Heart right ventricle (tissue), 16 donors: ENCODE measurements around the gene NLRP8. TPM values are rescaled to one million over a fixed set of nuclear protein-coding genes. Genes with fewer than 3 reads are reported as not detected.
"Not testable (repeated sequence)": the region's sequence is repeated elsewhere in the genome, so short reads cannot be mapped to it uniquely, and the experiment has no call there.

ENCODE experiments used
- ATAC-seq, 8 donors: fragments of 200-7000 bp; cut with Tn5 transposase; one replicate each; pipeline ENCODE4 v1.9.1; 2020; ENCODE audit warnings: mild to moderate bottlenecking in 8 of 8, moderate library complexity in 8 of 8, moderate number of reproducible peaks in 1 of 8
- DNase-seq, 2 donors: peaks; one replicate each; pipeline ENCODE4 v3.0.0-alpha.2; 2020
- H3K27ac ChIP-seq, 10 donors: fragments of 200-600 bp; sonication (generic) in 2 of 10; one replicate each; pipeline versions ENCODE4 v1.5.0 to v1.8.0; 2020 to 2022; ENCODE audit warnings: mild to moderate bottlenecking in 3 of 10
- H3K27me3 ChIP-seq, 7 donors: fragments of 200-600 bp; one replicate each; pipeline ENCODE4 v1.8.0; 2021 to 2022; ENCODE audit warnings: mild to moderate bottlenecking in 2 of 7
- H3K36me3 ChIP-seq, 9 donors: fragments of 200-600 bp; sonication (generic) in 1 of 9; one replicate each; pipeline versions ENCODE4 v1.5.0 to v1.8.0; 2020 to 2022; ENCODE audit warnings: mild to moderate bottlenecking in 2 of 9
- H3K4me1 ChIP-seq, 9 donors: fragments of 200-600 bp; sonication (generic) in 1 of 9; one replicate each; pipeline versions ENCODE4 v1.5.0 to v1.8.0; 2020 to 2022; ENCODE audit warnings: mild to moderate bottlenecking in 4 of 9
- H3K4me3 ChIP-seq, 10 donors: fragments of 200-600 bp; sonication (generic) in 2 of 10; one replicate each; pipeline versions ENCODE4 v1.5.0 to v1.8.0; 2020 to 2022; ENCODE audit warnings: mild to moderate bottlenecking in 7 of 10, moderate library complexity in 2 of 10
- H3K9me3 ChIP-seq, 11 donors: fragments of 200-600 bp in 10 of 11; sonication (generic) in 2 of 11; one replicate each; pipeline versions ENCODE4 v1.5.0 to v1.8.0; 2013 to 2022; ENCODE audit warnings: mild to moderate bottlenecking in 2 of 11, control low read depth in 1 of 11, moderate library complexity in 1 of 11
- CTCF ChIP-seq, 9 donors: fragments of 200-600 bp; sonication (generic) in 2 of 9; IDR thresholded peaks; one replicate each; pipeline versions ENCODE4 v1.5.0 to v1.8.0; 2021 to 2022; ENCODE audit warnings: antibody characterized with exemption in 9 of 9, mild to moderate bottlenecking in 5 of 9, moderate library complexity in 1 of 9
- WGBS, 2 donors: extraction: QIAGEN DNeasy Blood & Tissue Kit; methylation state at CpG; one replicate each; pipeline ENCODE4 v1.1.7; 2013; ENCODE audit warnings: inconsistent platforms in 1 of 2; 5-methylcytosine and 5-hydroxymethylcytosine counted together
- intact Hi-C, 10 donors: fragments of 100-400 bp; cut with DNase I; formaldehyde crosslinking; loops; one replicate each; pipeline versions ENCODE4 v1.11.1 to v1.14.2; 2022
- polyA plus RNA-seq, 2 donors: library from polyadenylated mRNA; stranded (reverse); fragments of 200-250 nt; gene quantifications; one replicate each; pipeline ENCODE4 v1.2.3, GENCODE V29; 2013
- total RNA-seq, 10 donors: library from RNA; stranded (reverse); fragmentation: NEBNext Ultra II Directional in 3 of 10; extraction: Animal tissue kit (Norgen Biotek cat#: 25700) in 3 of 10; gene quantifications; one replicate each; pipeline versions ENCODE4 v1.2.1 to v1.2.4, GENCODE V29; 2021 to 2023
- donor health status: Arrhythmogenic right ventricular cardiomyopathy.
- donor health status: ischemic (EF 13 %, LVEDD 7.1; RV severe dilation, severe dysfunction).
- donor health status: healthy with polysubstance abuse.
- donor health status: DM: no; HTN: yes; CAD: no.
- donor health status: DM: no; HTN: no; CAD: no.
- donor health status: ischemic (EF 25% LVEDD 6.9; RV normal size, moderate dysfunction).
- donor health status: ischemic (EF 25% LVEDD 5.7; RV mildly dilated, moderate dysfunction).
- donor health status: healthy.
- donor health status: DM: yes; HTN: yes; CAD: no.
- donor health status: Ischemic cardiomyopathy.
- donor health status: ischemic (EF 35%, LVEDD 5.7; RV mildly dilated, moderate dysfunction).
- donor health status: nonischemic (EF 11% LVEDD 7.7; RV severe dilation, severe dysfunction).
- donor health status: DM: yes; HTN: yes; CAD: no.
- donor health status: PGD.
- donor health status: ischemic (EF 29% LVEDD 5.4; RV normal size, mild dysfunction).
- donor health status: nonischemic (EF 23%, LVEDD 6.1; RV moderate dilation, normal function).

The NLRP8 gene
- total and polyA plus RNA-seq, 12 donors = not detected

- Histone ChIP-seq H3K36me3 (no peaks in the 10 kb centered on the region), H3K4me1 (no peaks in the 10 kb centered on the region), H3K27me3 (peaks cover 0 to 18% (median 3%) of the 10 kb centered on the region in 7 donors), H3K9me3 (peaks cover 0 to 56% (median 10%) of the 10 kb centered on the region in 11 donors), H3K27ac (no peak overlapping the region), H3K4me3 (no peak overlapping the region)
- ATAC-seq (no peak), DNase-seq (no peak)
- no peak for TF ChIP-seq CTCF (IDR thresholded peaks at IDR 0.05)
- intact Hi-C loops = no loop called here
- WGBS, 2 donors = 41 to 53% methylated on average over 9 of the region's 9 CpGs
Observed at GRCh38 chr19:55913643-55914268, 33.9 kb upstream of the NLRP8 start.

- no peak for ATAC-seq
- Histone ChIP-seq H3K27ac (no peak overlapping the region), H3K4me3 (no peak overlapping the region), H3K36me3 (no peaks in the 10 kb centered on the region), H3K27me3 (peaks cover 0 to 5% (median 0%) of the 10 kb centered on the region in 7 donors), H3K9me3 (peaks cover 0 to 78% (median 10%) of the 10 kb centered on the region in 11 donors), H3K4me1 (no peaks in the 10 kb centered on the region)
- WGBS, 2 donors = 62 to 67% methylated on average over 5 of the region's 5 CpGs
- TF ChIP-seq CTCF (IDR thresholded peaks at IDR 0.05) = no peak
- intact Hi-C loops = no loop called here
- no peak for DNase-seq
Observed at GRCh38 chr19:55923556-55923955, 24.1 kb upstream of the NLRP8 start.

- no peaks in the 10 kb centered on the region for H3K36me3 ChIP-seq
- H3K4me1 ChIP-seq = no peaks in the 10 kb centered on the region
- H3K4me3 ChIP-seq = no peak overlapping the region
- ATAC-seq (no peak), DNase-seq (no peak)
- no peak overlapping the region for H3K27ac ChIP-seq
- no peak for TF ChIP-seq CTCF (IDR thresholded peaks at IDR 0.05)
- peaks cover 0 to 34% (median 0%) of the 10 kb centered on the region in 11 donors for H3K9me3 ChIP-seq
- intact Hi-C loops = no loop called here
- 72 to 73% methylated on average over 8 of the region's 8 CpGs for WGBS, 2 donors
- peaks cover 0 to 12% (median 0%) of the 10 kb centered on the region in 7 donors for H3K27me3 ChIP-seq
Observed at GRCh38 chr19:55927991-55928390, 19.6 kb upstream of the NLRP8 start.

- H3K36me3 ChIP-seq, ATAC-seq, intact Hi-C loops, H3K4me3 ChIP-seq, H3K27ac ChIP-seq, H3K4me1 ChIP-seq, DNase-seq: not testable (repeated sequence)
- peaks cover 0 to 28% (median 0%) of the 10 kb centered on the region in 11 donors for H3K9me3 ChIP-seq
- H3K27me3 ChIP-seq = peaks cover 0 to 12% (median 0%) of the 10 kb centered on the region in 7 donors
- WGBS, 2 donors = 91% methylated on average over 5 of the region's 5 CpGs
Observed at GRCh38 chr19:55929258-55929657, 18.4 kb upstream of the NLRP8 start.

- Histone ChIP-seq H3K27me3 (peaks cover 0 to 7% (median 0%) of the 10 kb centered on the region in 7 donors), H3K4me3 (no peak overlapping the region), H3K27ac (no peak overlapping the region), H3K36me3 (no peaks in the 10 kb centered on the region), H3K9me3 (peaks cover 0 to 23% (median 0%) of the 10 kb centered on the region in 11 donors), H3K4me1 (no peaks in the 10 kb centered on the region)
- intact Hi-C loops = no loop called here
- no peak for DNase-seq
- WGBS, 2 donors = 73 to 84% methylated on average over 14 of the region's 14 CpGs
- TF ChIP-seq CTCF (IDR thresholded peaks at IDR 0.05) = no peak
- ATAC-seq = no peak
Observed at GRCh38 chr19:55930996-55931515, 16.6 kb upstream of the NLRP8 start.
